Cardiac muscle cell (in vitro differentiated cells and primary cell): ENCODE results near the gene MYO5B. TPM values are rescaled to one million over a fixed set of nuclear protein-coding genes. Genes with fewer than 3 reads are reported as not detected.
"Not testable (repeated sequence)": the region's sequence is repeated elsewhere in the genome, so short reads cannot be mapped to it uniquely, and the experiment has no call there.

Experiments
- DNase-seq, 2 donors: peaks; one replicate each; pipeline versions ENCODE4 v3.0.0 to v3.0.0-alpha.2; 2010 to 2017; ENCODE audit warnings: low read depth in 1 of 2, low spot score in 1 of 2
- H3K27ac ChIP-seq: fragments of 200-600 bp; sonication (generic); 2 replicates; pipeline ENCODE4 v1.5.1; 2016
- H3K27me3 ChIP-seq: fragments of 200-600 bp; sonication (generic); 2 replicates; pipeline ENCODE4 v1.6.0; 2016; ENCODE audit warnings: control low read depth
- H3K36me3 ChIP-seq: fragments of 200-600 bp; sonication (generic); 2 replicates; pipeline ENCODE4 v1.5.1; 2016; ENCODE audit warnings: control low read depth
- H3K4me1 ChIP-seq: fragments of 200-600 bp; sonication (generic); 2 replicates; pipeline ENCODE4 v1.8.1; 2017; ENCODE audit warnings: low read depth, mild to moderate bottlenecking, mixed run types
- H3K4me3 ChIP-seq: fragments of 200-600 bp; sonication (generic); 2 replicates; pipeline ENCODE4 v1.5.1; 2016; ENCODE audit warnings: mild to moderate bottlenecking
- H3K9me3 ChIP-seq: fragments of 200-600 bp; sonication (generic); 2 replicates; pipeline ENCODE4 v1.5.1; 2017; ENCODE audit warnings: low read depth, mild to moderate bottlenecking, control low read depth
- polyA plus RNA-seq: library from polyadenylated mRNA; unstranded; fragments of >200 nt; fragmentation: Nextera tagmentation; extraction: Ambion mirVana; gene quantifications from 2 replicates; pipeline ENCODE4 v1.2.1, GENCODE V29; 2016
- total RNA-seq: library from RNA; depleted of rRNA; stranded (reverse); fragments of >200 nt; gene quantifications from 2 replicates; pipeline ENCODE4 v1.2.3, GENCODE V29; 2016
- TF ChIP-seq, protein P1 (sequence below): IDR thresholded peaks from 2 replicates; pipeline ENCODE4 v1.5.1; 2012; ENCODE audit warnings: low read depth, mild to moderate bottlenecking, low read length

Gene MYO5B
- total and polyA plus RNA-seq, 2 experiments from 2014 or later = 3.0 to 16.7 TPM

DNA sequence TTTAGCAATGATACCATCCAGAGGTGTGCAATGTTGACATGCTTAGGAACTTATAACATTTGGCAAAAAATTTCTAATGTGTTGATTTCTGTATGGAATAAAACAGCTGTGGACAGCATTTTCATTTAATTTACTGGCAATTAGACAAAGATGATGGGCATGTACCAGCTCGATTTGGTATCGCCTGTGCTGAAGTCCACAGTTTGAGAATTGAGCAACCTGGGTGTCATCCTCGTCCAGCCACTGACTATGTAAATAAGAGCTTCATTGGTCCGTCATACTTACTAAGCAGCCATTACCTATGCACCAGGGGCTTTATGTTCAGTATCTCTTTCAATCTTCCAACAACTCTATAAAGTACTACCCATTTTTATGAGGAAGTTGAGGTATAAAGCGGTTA lies 357.1 kb downstream of the MYO5B start:
- TF ChIP-seq, protein P1, sequence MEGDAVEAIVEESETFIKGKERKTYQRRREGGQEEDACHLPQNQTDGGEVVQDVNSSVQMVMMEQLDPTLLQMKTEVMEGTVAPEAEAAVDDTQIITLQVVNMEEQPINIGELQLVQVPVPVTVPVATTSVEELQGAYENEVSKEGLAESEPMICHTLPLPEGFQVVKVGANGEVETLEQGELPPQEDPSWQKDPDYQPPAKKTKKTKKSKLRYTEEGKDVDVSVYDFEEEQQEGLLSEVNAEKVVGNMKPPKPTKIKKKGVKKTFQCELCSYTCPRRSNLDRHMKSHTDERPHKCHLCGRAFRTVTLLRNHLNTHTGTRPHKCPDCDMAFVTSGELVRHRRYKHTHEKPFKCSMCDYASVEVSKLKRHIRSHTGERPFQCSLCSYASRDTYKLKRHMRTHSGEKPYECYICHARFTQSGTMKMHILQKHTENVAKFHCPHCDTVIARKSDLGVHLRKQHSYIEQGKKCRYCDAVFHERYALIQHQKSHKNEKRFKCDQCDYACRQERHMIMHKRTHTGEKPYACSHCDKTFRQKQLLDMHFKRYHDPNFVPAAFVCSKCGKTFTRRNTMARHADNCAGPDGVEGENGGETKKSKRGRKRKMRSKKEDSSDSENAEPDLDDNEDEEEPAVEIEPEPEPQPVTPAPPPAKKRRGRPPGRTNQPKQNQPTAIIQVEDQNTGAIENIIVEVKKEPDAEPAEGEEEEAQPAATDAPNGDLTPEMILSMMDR = no peak
- Histone ChIP-seq H3K9me3 (no peaks in the 10 kb centered on the region), H3K36me3 (no peaks in the 10 kb centered on the region), H3K27me3 (no peaks in the 10 kb centered on the region), H3K4me3 (no peak overlapping the region), H3K4me1 (no peaks in the 10 kb centered on the region), H3K27ac (no peak overlapping the region)
- DNase-seq = no peak

DNA sequence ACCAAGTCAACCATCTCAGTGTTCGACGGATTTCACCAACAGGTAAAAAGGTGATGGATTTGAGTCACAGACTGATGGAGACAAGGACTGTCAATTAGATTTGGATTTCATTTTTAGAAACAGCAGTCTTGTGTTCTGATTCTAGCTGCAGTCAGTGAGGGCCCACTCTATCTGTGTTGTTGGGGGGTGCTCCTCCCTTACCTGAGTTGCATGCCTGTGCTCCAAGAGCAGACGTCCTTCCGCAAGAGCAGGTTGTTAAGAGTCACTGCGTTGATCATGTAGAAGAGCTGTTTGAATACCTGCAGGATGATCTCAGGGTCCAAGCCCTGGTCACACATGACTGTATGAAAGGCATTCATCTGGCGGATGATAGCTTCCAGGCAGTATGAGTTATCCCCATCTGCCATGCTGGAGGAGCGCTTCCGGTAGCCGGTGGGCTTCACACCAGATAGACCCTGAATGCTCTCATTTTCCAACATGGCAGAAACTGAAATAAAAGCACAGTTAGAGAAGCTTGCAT lies 357.6 kb downstream of the MYO5B start:
- not testable (repeated sequence) for H3K4me1 ChIP-seq, H3K4me3 ChIP-seq, H3K27me3 ChIP-seq, DNase-seq, H3K9me3 ChIP-seq, H3K27ac ChIP-seq, H3K36me3 ChIP-seq

- TF ChIP-seq, protein P1 = no peak
- no peak overlapping the region for H3K27ac ChIP-seq
Observed at GRCh38 chr18:49835405-49835804, 359.5 kb downstream of the MYO5B start.

DNA sequence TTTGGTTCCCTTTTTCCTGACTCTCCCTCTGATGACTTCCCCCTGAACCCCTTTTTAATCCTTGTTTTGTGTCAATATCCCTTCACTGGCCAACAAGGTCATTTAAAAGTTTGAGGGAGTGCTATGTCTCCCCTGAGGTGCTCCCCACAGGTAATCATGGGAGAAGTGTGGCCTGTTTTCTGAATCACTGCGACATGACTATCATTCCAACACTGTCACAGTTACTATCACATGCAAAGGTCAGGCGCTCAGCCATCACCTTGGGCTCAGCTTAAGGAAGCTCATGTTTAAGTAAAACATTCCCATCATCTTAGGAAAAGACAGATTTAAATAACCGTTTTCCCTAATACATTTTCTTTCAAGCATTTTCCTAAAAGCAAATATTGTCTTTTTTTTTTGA lies 360.7 kb downstream of the MYO5B start:
- Histone ChIP-seq H3K27ac (no peak overlapping the region), H3K36me3 (no peaks in the 10 kb centered on the region), H3K27me3 (no peaks in the 10 kb centered on the region), H3K4me1 (no peaks in the 10 kb centered on the region), H3K4me3 (no peak overlapping the region), H3K9me3 (no peaks in the 10 kb centered on the region)
- DNase-seq = no peak
- TF ChIP-seq, protein P1 = no peak

More at GRCh38 chr18:49835405-49835804, 359.5 kb downstream of the MYO5B start:
- no peaks in the 10 kb centered on the region for H3K9me3 ChIP-seq
- H3K4me1 ChIP-seq = no peaks in the 10 kb centered on the region
- H3K4me3 ChIP-seq = no peak overlapping the region
- no peaks in the 10 kb centered on the region for H3K36me3 ChIP-seq
- H3K27me3 ChIP-seq = no peaks in the 10 kb centered on the region
- DNase-seq = no peak

DNA sequence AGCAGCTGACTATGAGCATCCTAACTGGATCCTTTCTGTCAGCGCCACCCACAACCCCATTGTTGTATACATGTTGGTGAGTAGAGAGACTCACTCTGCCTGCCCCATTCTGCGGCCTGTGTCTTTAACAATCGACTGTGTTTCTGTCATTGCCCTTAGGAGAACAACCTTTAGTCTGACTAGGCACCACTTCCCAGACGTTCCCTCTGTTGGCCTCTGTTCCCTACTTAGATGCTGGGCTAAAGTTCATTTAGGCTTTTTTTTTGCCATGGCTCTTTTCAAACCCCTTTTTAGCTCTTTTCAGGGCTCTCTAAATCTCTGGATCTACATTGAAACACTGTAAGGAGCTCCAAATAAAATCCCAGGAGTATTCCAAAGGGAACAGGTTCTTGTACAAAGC lies 361.1 kb downstream of the MYO5B start:
- TF ChIP-seq, protein P1 = no peak
- DNase-seq = no peak
- Histone ChIP-seq H3K4me3 (no peak overlapping the region), H3K36me3 (no peaks in the 10 kb centered on the region), H3K4me1 (no peaks in the 10 kb centered on the region), H3K9me3 (no peaks in the 10 kb centered on the region), H3K27ac (no peak overlapping the region), H3K27me3 (no peaks in the 10 kb centered on the region)

- H3K4me3 ChIP-seq = no peak overlapping the region
- no peak for DNase-seq
- TF ChIP-seq, protein P1 = no peak
Observed at GRCh38 chr18:49832221-49832647, 362.7 kb downstream of the MYO5B start.

More at GRCh38 chr18:49832221-49832647, 362.7 kb downstream of the MYO5B start:
- Histone ChIP-seq H3K27ac (no peak overlapping the region), H3K36me3 (no peaks in the 10 kb centered on the region), H3K9me3 (no peaks in the 10 kb centered on the region), H3K27me3 (no peaks in the 10 kb centered on the region), H3K4me1 (no peaks in the 10 kb centered on the region)
